DOHH2 (cell line): ENCODE measurements around the gene SMAD4.

ENCODE experiments used
- H3F3A ChIP-seq: fragments of 200-600 bp; sonication (generic), shearing (Covaris generic); 2 replicates; pipeline ENCODE4 v1.6.0; 2016; ENCODE audit warnings: antibody characterized with exemption, mild to moderate bottlenecking; ENCODE audit not compliant: control insufficient read depth, insufficient read depth
- H3K27ac ChIP-seq: fragments of 200-600 bp; sonication (generic); 2 replicates; pipeline ENCODE4 v1.5.1; 2014; ENCODE audit warnings: low read depth, mild to moderate bottlenecking, low read length, moderate library complexity
- H3K27me3 ChIP-seq: fragments of 200-600 bp; sonication (generic); 2 replicates; pipeline ENCODE4 v1.6.1; 2014; ENCODE audit warnings: mild to moderate bottlenecking, low read length, mixed read lengths; ENCODE audit not compliant: control insufficient read depth
- H3K36me3 ChIP-seq: fragments of 200-600 bp; sonication (generic); 2 replicates; pipeline ENCODE4 v1.6.1; 2014; ENCODE audit warnings: mild to moderate bottlenecking, low read length, moderate library complexity, mixed read lengths; ENCODE audit not compliant: control insufficient read depth
- H3K4me1 ChIP-seq: fragments of 200-600 bp; sonication (generic); 2 replicates; pipeline ENCODE4 v1.6.1; 2014; ENCODE audit warnings: mild to moderate bottlenecking, low read length, mixed read lengths; ENCODE audit not compliant: control insufficient read depth
- H3K4me2 ChIP-seq: fragments of 200-600 bp; sonication (generic); 2 replicates; pipeline ENCODE4 v1.6.0; 2014; ENCODE audit warnings: mild to moderate bottlenecking, low read length, moderate library complexity
- H3K4me3 ChIP-seq: fragments of 200-600 bp; sonication (generic); 2 replicates; pipeline ENCODE4 v1.5.1; 2014; ENCODE audit warnings: mild to moderate bottlenecking, low read length, mixed read lengths
- H3K79me2 ChIP-seq: fragments of 200-600 bp; sonication (generic); 2 replicates; pipeline ENCODE4 v1.6.1; 2014; ENCODE audit warnings: mild to moderate bottlenecking, low read length, mixed read lengths; ENCODE audit not compliant: control insufficient read depth
- H3K9me2 ChIP-seq: fragments of 200-600 bp; sonication (generic); replicated peaks from 2 replicates; pipeline ENCODE4 v1.6.1; 2014; ENCODE audit warnings: mild to moderate bottlenecking, low read length, mixed read lengths; ENCODE audit not compliant: control insufficient read depth
- H3K9me3 ChIP-seq: fragments of 200-600 bp; sonication (generic); 2 replicates; pipeline ENCODE4 v1.6.1; 2014; ENCODE audit warnings: antibody characterized with exemption, low read length, mixed read lengths; ENCODE audit not compliant: control insufficient read depth, insufficient read depth
- H4K20me1 ChIP-seq: fragments of 200-600 bp; sonication (generic); 2 replicates; pipeline ENCODE4 v1.6.0; 2014; ENCODE audit warnings: low read depth, mild to moderate bottlenecking, antibody characterized with exemption, low read length, moderate library complexity; ENCODE audit not compliant: control insufficient read depth, insufficient read depth
- EZH2phosphoT487 ChIP-seq: fragments of 200-600 bp; sonication (generic); IDR thresholded peaks from 2 replicates; pipeline ENCODE4 v1.6.1; 2017; ENCODE audit warnings: borderline replicate concordance, mild to moderate bottlenecking, antibody characterized with exemption, low read length, moderate library complexity, mixed read lengths
- TF ChIP-seq, protein P1 (sequence below): fragments of 200-600 bp; sonication (generic); IDR thresholded peaks from one replicate; pipeline ENCODE4 v1.5.1; 2014; ENCODE audit warnings: antibody characterized with exemption, mild to moderate bottlenecking, low read depth, low read length; ENCODE audit not compliant: poor library complexity, severe bottlenecking

The SMAD4 gene

GRCh38 chr18:51009072-51009471 is 20.9 kb upstream of the SMAD4 start:
- H3K9me3 ChIP-seq = no peaks in the 10 kb centered on the region
- H3K27me3 ChIP-seq = no peaks in the 10 kb centered on the region
- H3K9me2 ChIP-seq = no peaks in the 10 kb centered on the region
- no peaks in the 10 kb centered on the region for H3F3A ChIP-seq
- H3K4me1 ChIP-seq = peaks cover 3% of the 10 kb centered on the region; the same call in 1 of the 2 replicates
- H4K20me1 ChIP-seq = no peaks in the 10 kb centered on the region
- no peak overlapping the region for H3K27ac ChIP-seq
- H3K4me3 ChIP-seq = no peak overlapping the region
- no peaks in the 10 kb centered on the region for H3K79me2 ChIP-seq
- no peaks in the 10 kb centered on the region for H3K36me3 ChIP-seq
- H3K4me2 ChIP-seq = no peak overlapping the region
- TF ChIP-seq, protein P1, sequence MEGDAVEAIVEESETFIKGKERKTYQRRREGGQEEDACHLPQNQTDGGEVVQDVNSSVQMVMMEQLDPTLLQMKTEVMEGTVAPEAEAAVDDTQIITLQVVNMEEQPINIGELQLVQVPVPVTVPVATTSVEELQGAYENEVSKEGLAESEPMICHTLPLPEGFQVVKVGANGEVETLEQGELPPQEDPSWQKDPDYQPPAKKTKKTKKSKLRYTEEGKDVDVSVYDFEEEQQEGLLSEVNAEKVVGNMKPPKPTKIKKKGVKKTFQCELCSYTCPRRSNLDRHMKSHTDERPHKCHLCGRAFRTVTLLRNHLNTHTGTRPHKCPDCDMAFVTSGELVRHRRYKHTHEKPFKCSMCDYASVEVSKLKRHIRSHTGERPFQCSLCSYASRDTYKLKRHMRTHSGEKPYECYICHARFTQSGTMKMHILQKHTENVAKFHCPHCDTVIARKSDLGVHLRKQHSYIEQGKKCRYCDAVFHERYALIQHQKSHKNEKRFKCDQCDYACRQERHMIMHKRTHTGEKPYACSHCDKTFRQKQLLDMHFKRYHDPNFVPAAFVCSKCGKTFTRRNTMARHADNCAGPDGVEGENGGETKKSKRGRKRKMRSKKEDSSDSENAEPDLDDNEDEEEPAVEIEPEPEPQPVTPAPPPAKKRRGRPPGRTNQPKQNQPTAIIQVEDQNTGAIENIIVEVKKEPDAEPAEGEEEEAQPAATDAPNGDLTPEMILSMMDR = no peak
- no peak for TF ChIP-seq EZH2phosphoT487

- Histone ChIP-seq H3K27me3 (no peaks in the 10 kb centered on the region), H3F3A (no peaks in the 10 kb centered on the region), H3K36me3 (no peaks in the 10 kb centered on the region), H3K4me3 (no peak overlapping the region), H3K79me2 (no peaks in the 10 kb centered on the region), H3K27ac (no peak overlapping the region), H4K20me1 (no peaks in the 10 kb centered on the region), H3K4me1 (peaks cover 3% of the 10 kb centered on the region; the same call in 1 of the 2 replicates), H3K9me3 (0 out of 2 replicates have a peak, but pooled peaks cover 2% of the 10 kb centered on the region), H3K9me2 (no peaks in the 10 kb centered on the region), H3K4me2 (no peak overlapping the region)
- TF ChIP-seq, protein P1 = no peak
Observed at GRCh38 chr18:51010218-51010617, 19.8 kb upstream of the SMAD4 start.

GRCh38 chr18:51011709-51012108 is 18.3 kb upstream of the SMAD4 start:
- Histone ChIP-seq H3K4me2 (no peak overlapping the region), H3K36me3 (no peaks in the 10 kb centered on the region), H3K9me2 (no peaks in the 10 kb centered on the region), H3K9me3 (0 out of 2 replicates have a peak, but pooled peaks cover 2% of the 10 kb centered on the region), H4K20me1 (no peaks in the 10 kb centered on the region), H3F3A (no peaks in the 10 kb centered on the region), H3K4me3 (no peak overlapping the region), H3K27ac (no peak overlapping the region), H3K79me2 (no peaks in the 10 kb centered on the region), H3K27me3 (no peaks in the 10 kb centered on the region), H3K4me1 (peaks cover 3% of the 10 kb centered on the region; the same call in 1 of the 2 replicates)
- no peak for TF ChIP-seq EZH2phosphoT487
- TF ChIP-seq, protein P1 = no peak
